Breast epithelium (tissue), 4 donors: ENCODE results near the gene IGF1R. TPM values are rescaled to one million over a fixed set of nuclear protein-coding genes. Genes with fewer than 3 reads are reported as not detected.

Experiments
- DNase-seq, 2 donors: peaks; one replicate each; pipeline ENCODE4 v3.0.0-alpha.2; 2019; ENCODE audit warnings: low spot score in 2 of 2
- H3K27ac ChIP-seq, 2 donors: fragments of 200-600 bp; sonication (generic) in 1 of 2; one replicate each; pipeline ENCODE4 v1.5.1; 2016 to 2019; ENCODE audit warnings: mild to moderate bottlenecking in 1 of 2
- H3K27me3 ChIP-seq, 2 donors: fragments of 200-600 bp; sonication (generic) in 1 of 2; one replicate each; pipeline versions ENCODE4 v1.5.1 to v1.6.0; 2017 to 2019; ENCODE audit warnings: control low read depth in 1 of 2, mild to moderate bottlenecking in 1 of 2
- H3K36me3 ChIP-seq: fragments of 200-600 bp; one replicate; pipeline ENCODE4 v1.5.1; 2019
- H3K4me1 ChIP-seq, 2 donors: fragments of 200-600 bp; sonication (generic); one replicate each; pipeline ENCODE4 v1.5.1; 2016 to 2019; ENCODE audit warnings: control low read depth in 1 of 2
- H3K4me3 ChIP-seq, 3 donors: fragments of 200-600 bp; sonication (generic); 1 replicate in 2 of 3; 2 replicates in 1 of 3; pipeline ENCODE4 v1.5.1; 2016 to 2019; ENCODE audit warnings: mild to moderate bottlenecking in 3 of 3, moderate library complexity in 2 of 3
- H3K9me3 ChIP-seq, 2 donors: fragments of 200-600 bp; sonication (generic) in 1 of 2; one replicate each; pipeline ENCODE4 v1.5.1; 2016 to 2019; ENCODE audit warnings: control low read depth in 1 of 2
- CTCF ChIP-seq, 3 donors: fragments of 450-650 bp; IDR thresholded peaks; one replicate each; pipeline ENCODE4 v1.5.1; 2016 to 2017; ENCODE audit warnings: antibody characterized with exemption in 3 of 3, mild to moderate bottlenecking in 3 of 3, moderate library complexity in 3 of 3
- POLR2A ChIP-seq: fragments of 450-650 bp; IDR thresholded peaks from one replicate; pipeline ENCODE4 v1.6.1; 2016; ENCODE audit warnings: antibody characterized with exemption, mild to moderate bottlenecking, moderate library complexity
- POLR2AphosphoS5 ChIP-seq, 3 donors: sonication (generic); formaldehyde crosslinking; IDR thresholded peaks; one replicate each; pipeline ENCODE4 v1.6.1; 2017; ENCODE audit warnings: antibody characterized with exemption in 3 of 3
- intact Hi-C: fragments of 100-400 bp; cut with DNase I; formaldehyde crosslinking; loops from one replicate; pipeline ENCODE4 v1.15.1; 2023; ENCODE audit warnings: low total_unique reads
- total RNA-seq, 3 donors: library from RNA; depleted of rRNA; stranded (reverse); fragments of >200 nt; gene quantifications; one replicate each; pipeline ENCODE4 v1.1.0, GENCODE V29; 2016

The IGF1R gene
- total RNA-seq, 3 donors from 2014 or later: 61.8 to 146 (median 103) TPM

- DNase-seq: no peak
- intact Hi-C loops: no loop called here
- Histone ChIP-seq H3K9me3 (no peaks in the 10 kb centered on the region), H3K4me3 (no peak overlapping the region), H3K27me3 (no peaks in the 10 kb centered on the region), H3K36me3 (no peaks in the 10 kb centered on the region), H3K27ac (no peak overlapping the region), H3K4me1 (peaks cover 0 to 5% of the 10 kb centered on the region in 2 donors)
- TF ChIP-seq CTCF (IDR thresholded peaks at IDR 0.05): no peak
- no peak for TF ChIP-seq POLR2AphosphoS5 (IDR thresholded peaks at IDR 0.05)
- TF ChIP-seq POLR2A: no peak
These were observed 169.4 kb downstream of the IGF1R start for GRCh38 chr15:98817745-98818144.

GRCh38 chr15:98823012-98823458 lies 174.7 kb downstream of the IGF1R start:
- Histone ChIP-seq H3K4me3 (no peak overlapping the region), H3K36me3 (no peaks in the 10 kb centered on the region), H3K27ac (no peak overlapping the region), H3K9me3 (peaks cover 10 to 20% of the 10 kb centered on the region in 2 donors), H3K27me3 (no peaks in the 10 kb centered on the region), H3K4me1 (no peaks in the 10 kb centered on the region)
- TF ChIP-seq POLR2AphosphoS5 (IDR thresholded peaks at IDR 0.05) (no peak), CTCF (IDR thresholded peaks at IDR 0.05) (no peak), POLR2A (no peak)
- intact Hi-C loops: no loop called here
- no peak for DNase-seq

- Histone ChIP-seq H3K27me3 (no peaks in the 10 kb centered on the region), H3K36me3 (no peaks in the 10 kb centered on the region), H3K27ac (no peak overlapping the region), H3K4me1 (no peaks in the 10 kb centered on the region), H3K9me3 (peaks cover 10 to 26% of the 10 kb centered on the region in 2 donors), H3K4me3 (no peak overlapping the region)
- no peak for DNase-seq
- no peak for TF ChIP-seq CTCF (IDR thresholded peaks at IDR 0.05)
- TF ChIP-seq POLR2A: no peak
- no peak for TF ChIP-seq POLR2AphosphoS5 (IDR thresholded peaks at IDR 0.05)
- intact Hi-C loops: no loop called here
These were observed 175.3 kb downstream of the IGF1R start for GRCh38 chr15:98823616-98824015.

- Histone ChIP-seq H3K9me3 (peaks cover 19 to 34% of the 10 kb centered on the region in 2 donors), H3K4me1 (no peaks in the 10 kb centered on the region), H3K27ac (no peak overlapping the region)
These were observed 176.3 kb downstream of the IGF1R start for GRCh38 chr15:98824595-98824994.

GRCh38 chr15:98826658-98827057 lies 178.3 kb downstream of the IGF1R start:
- Histone ChIP-seq H3K4me3 (no peak overlapping the region), H3K36me3 (no peaks in the 10 kb centered on the region), H3K4me1 (no peaks in the 10 kb centered on the region), H3K9me3 (peaks cover 40 to 51% of the 10 kb centered on the region in 2 donors), H3K27ac (no peak overlapping the region), H3K27me3 (no peaks in the 10 kb centered on the region)
- TF ChIP-seq CTCF (IDR thresholded peaks at IDR 0.05): no peak
- TF ChIP-seq POLR2AphosphoS5 (IDR thresholded peaks at IDR 0.05): no peak
- TF ChIP-seq POLR2A: no peak
- intact Hi-C loops: loop anchor here (5.0 kb wide), 1 partner anchor 601 kb away; no protein-coding TSS in a partner anchor
- DNase-seq: no peak

More at GRCh38 chr15:98824595-98824994, 176.3 kb downstream of the IGF1R start:
- TF ChIP-seq POLR2AphosphoS5 (IDR thresholded peaks at IDR 0.05) (no peak), POLR2A (no peak), CTCF (IDR thresholded peaks at IDR 0.05) (no peak)
- Histone ChIP-seq H3K4me3 (no peak overlapping the region), H3K27me3 (no peaks in the 10 kb centered on the region), H3K36me3 (no peaks in the 10 kb centered on the region)
- intact Hi-C loops: no loop called here
- no peak for DNase-seq
